OCI-LY1 (cell line): Measurements from ENCODE around the gene SPTBN2.

Experiments used
- H2AFZ ChIP-seq: fragments of 200-600 bp; sonication (generic), shearing (Covaris generic); 2 replicates; pipeline ENCODE4 v1.6.0; 2014; ENCODE audit warnings: antibody characterized with exemption, mild to moderate bottlenecking, low read length
- H3F3A ChIP-seq: fragments of 200-600 bp; sonication (generic), shearing (Covaris generic); 2 replicates; pipeline ENCODE4 v1.6.0; 2014; ENCODE audit warnings: mild to moderate bottlenecking, antibody characterized with exemption, low read length, moderate library complexity; ENCODE audit not compliant: insufficient read depth
- H3K27ac ChIP-seq: fragments of 200-600 bp; sonication (generic); 2 replicates; pipeline ENCODE4 v1.5.1; 2014; ENCODE audit warnings: low read length, mixed run types, mild to moderate bottlenecking, low read depth; ENCODE audit not compliant: poor library complexity, severe bottlenecking
- H3K27me3 ChIP-seq: fragments of 200-600 bp; sonication (generic); 2 replicates; pipeline ENCODE4 v1.6.0; 2014; ENCODE audit warnings: antibody characterized with exemption, mild to moderate bottlenecking, low read length, moderate library complexity; ENCODE audit not compliant: insufficient read depth
- H3K36me3 ChIP-seq: fragments of 200-600 bp; sonication (generic); 2 replicates; pipeline ENCODE4 v1.6.1; 2014; ENCODE audit warnings: mild to moderate bottlenecking, antibody characterized with exemption, low read length, moderate library complexity, mixed read lengths; ENCODE audit not compliant: insufficient read depth
- H3K4me1 ChIP-seq: fragments of 200-600 bp; sonication (generic); 2 replicates; pipeline ENCODE4 v1.5.1; 2014; ENCODE audit warnings: mild to moderate bottlenecking, low read length, moderate library complexity; ENCODE audit not compliant: insufficient read depth, severe bottlenecking
- H3K4me2 ChIP-seq: fragments of 200-600 bp; sonication (generic), shearing (Covaris generic); 2 replicates; pipeline ENCODE4 v1.6.1; 2014; ENCODE audit warnings: low read length
- H3K4me3 ChIP-seq: fragments of 200-600 bp; sonication (generic); 2 replicates; pipeline ENCODE4 v1.5.1; 2014; ENCODE audit warnings: low read length, low read depth, mild to moderate bottlenecking, mixed read lengths; ENCODE audit not compliant: poor library complexity, severe bottlenecking
- H3K79me2 ChIP-seq: fragments of 200-600 bp; shearing (Covaris generic); 2 replicates; pipeline ENCODE4 v1.6.1; 2016; ENCODE audit warnings: mixed run types, low read length, mixed read lengths; ENCODE audit not compliant: insufficient read depth
- H3K9ac ChIP-seq: fragments of 200-600 bp; sonication (generic), shearing (Covaris generic); 2 replicates; pipeline ENCODE4 v1.6.1; 2014; ENCODE audit warnings: mild to moderate bottlenecking, low read length, mixed read lengths
- H3K9me2 ChIP-seq: fragments of 200-600 bp; sonication (generic), shearing (Covaris generic); 2 replicates; pipeline ENCODE4 v1.6.1; 2014; ENCODE audit warnings: low read depth, mild to moderate bottlenecking, low read length, mixed read lengths
- H3K9me3 ChIP-seq: fragments of 200-600 bp; shearing (Covaris generic); 2 replicates; pipeline ENCODE4 v1.6.1; 2014; ENCODE audit warnings: low read length, mixed read lengths
- H4K20me1 ChIP-seq: fragments of 200-600 bp; sonication (generic), shearing (Covaris generic); 2 replicates; pipeline ENCODE4 v1.6.0; 2016; ENCODE audit warnings: mild to moderate bottlenecking, low read length; ENCODE audit not compliant: insufficient read depth
- CTCF ChIP-seq: fragments of 200-600 bp; sonication (generic), shearing (Covaris generic); IDR thresholded peaks from 2 replicates; pipeline ENCODE4 v1.5.1; 2017; ENCODE audit warnings: mild to moderate bottlenecking, antibody characterized with exemption, low read length, moderate library complexity, mixed read lengths
- EZH2 ChIP-seq: fragments of 200-600 bp; sonication (generic), shearing (Covaris generic); IDR thresholded peaks from 2 replicates; pipeline ENCODE4 v1.8.0; 2017; ENCODE audit warnings: borderline replicate concordance, mixed run types, mild to moderate bottlenecking, antibody characterized with exemption, low read length, moderate library complexity, mixed read lengths

The SPTBN2 gene

GRCh38 chr11:66729447-66729846, 431 bp upstream of the SPTBN2 start:
- Histone ChIP-seq H3K27me3 (no peaks in the 10 kb centered on the region), H3K4me3 (no peak overlapping the region), H3K27ac (no peak overlapping the region), H3K79me2 (no peaks in the 10 kb centered on the region), H3K9me3 (no peaks in the 10 kb centered on the region), H3K4me1 (peaks cover 23% of the 10 kb centered on the region), H2AFZ (no peak overlapping the region), H3F3A (no peaks in the 10 kb centered on the region), H3K9ac (no peak overlapping the region), H3K9me2 (no peaks in the 10 kb centered on the region), H3K36me3 (no peaks in the 10 kb centered on the region), H4K20me1 (no peaks in the 10 kb centered on the region), H3K4me2 (no peak overlapping the region)
- no peak for TF ChIP-seq CTCF
- TF ChIP-seq EZH2 = no peak

- H3K4me3 ChIP-seq = peak overlapping the region; percentile 71
- H4K20me1 ChIP-seq = no peaks in the 10 kb centered on the region
- no peaks in the 10 kb centered on the region for H3K9me2 ChIP-seq
- H3K27me3 ChIP-seq = no peaks in the 10 kb centered on the region
- H3K4me2 ChIP-seq = peak overlapping the region; percentile 76
- H3K9ac ChIP-seq = peak overlapping the region; percentile 67
- peaks cover 26% of the 10 kb centered on the region for H3K4me1 ChIP-seq
- no peaks in the 10 kb centered on the region for H3F3A ChIP-seq
- no peaks in the 10 kb centered on the region for H3K79me2 ChIP-seq
- no peak overlapping the region for H2AFZ ChIP-seq
- TF ChIP-seq CTCF = no peak
- no peak for TF ChIP-seq EZH2
- no peaks in the 10 kb centered on the region for H3K9me3 ChIP-seq
- no peak overlapping the region for H3K27ac ChIP-seq
- no peaks in the 10 kb centered on the region for H3K36me3 ChIP-seq
Observed at GRCh38 chr11:66728038-66728692, 851 bp downstream of the SPTBN2 start.

- H3K9ac ChIP-seq = peak overlapping the region; percentile 62
- no peaks in the 10 kb centered on the region for H4K20me1 ChIP-seq
- H3K4me1 ChIP-seq = peaks cover 28% of the 10 kb centered on the region
- H3K27me3 ChIP-seq = no peaks in the 10 kb centered on the region
- peak overlapping the region; percentile 71 for H3K4me3 ChIP-seq
- TF ChIP-seq EZH2 = no peak
- H3K27ac ChIP-seq = peak overlapping the region; percentile 0
- no peaks in the 10 kb centered on the region for H3K9me3 ChIP-seq
- no peaks in the 10 kb centered on the region for H3K79me2 ChIP-seq
- H3K9me2 ChIP-seq = no peaks in the 10 kb centered on the region
- H3K36me3 ChIP-seq = no peaks in the 10 kb centered on the region
- no peaks in the 10 kb centered on the region for H3F3A ChIP-seq
- no peak overlapping the region for H2AFZ ChIP-seq
- H3K4me2 ChIP-seq = peak overlapping the region; percentile 57
Observed at GRCh38 chr11:66727282-66728037, 1.6 kb downstream of the SPTBN2 start.
